Measurements from ENCODE around the gene ZNF367. TPM values are rescaled to one million over a fixed set of nuclear protein-coding genes. Genes with fewer than 3 reads are reported as not detected.
A peak's percentile ranks its signal among the peaks of the same experiment; 100 is the strongest.

The ZNF367 gene
- total and polyA plus RNA-seq, 2 experiments from 2014 or later, result 2.5 to 12.3 TPM

GRCh38 chr9:96345551-96345950 is 72.6 kb downstream of the ZNF367 start:
- Mint-ChIP-seq H3K9me3 (no peaks in the 10 kb centered on the region; the same call in 2 of the 3 replicates), H3K4me1 (peaks cover 41% of the 10 kb centered on the region), H3K27ac (peak overlapping the region; percentile 51; the same call in 1 of the 2 replicates), H3K36me3 (ENCODE audit: low read depth) (peaks cover 16% of the 10 kb centered on the region), H3K4me3 (no peak overlapping the region), H3K27me3 (ENCODE audit: insufficient read depth, low read depth, poor library complexity) (no peaks in the 10 kb centered on the region)
- peak overlapping the region; percentile 84; the same call in 1 of the 2 replicates for H2AFZ ChIP-seq
- H3K36me3 ChIP-seq (ENCODE audit: insufficient read depth), result no peaks in the 10 kb centered on the region
- no peaks in the 10 kb centered on the region for H3K27me3 ChIP-seq (ENCODE audit: insufficient read depth)
- DNase-seq (ENCODE audit: low spot score) (no peak), ATAC-seq (peak; percentile 44)
- H3K4me2 ChIP-seq, result peak overlapping the region; percentile 58
- no peaks in the 10 kb centered on the region for H4K20me1 ChIP-seq (replicated peaks; ENCODE audit: insufficient read depth)
- H3K4me3 ChIP-seq, result no peak overlapping the region
- peak overlapping the region; percentile 72; the same call in 1 of the 2 replicates for H3K27ac ChIP-seq (ENCODE audit: low read depth)
- no peaks in the 10 kb centered on the region for H3K9me2 ChIP-seq (ENCODE audit: insufficient read depth)
- TF ChIP-seq NANOG (IDR thresholded peaks at IDR 0.05; ENCODE audit: borderline replicate concordance) (no peak), CTCF (conservative IDR thresholded peaks at IDR 0.05; ENCODE audit: low read depth in 2 of 2) (no peak), EZH2 (IDR thresholded peaks at IDR 0.05; ENCODE audit: low read depth, unreplicated experiment) (no peak), EZH2phosphoT487 (IDR thresholded peaks at IDR 0.05; ENCODE audit: unreplicated experiment) (no peak), JUNB (IDR thresholded peaks at IDR 0.05; ENCODE audit: unreplicated experiment) (no peak), STAT1 (IDR thresholded peaks at IDR 0.05; ENCODE audit: unreplicated experiment) (no peak), ETS1 (IDR thresholded peaks at IDR 0.05) (no peak), ZNF331 (CRISPR knock-in tag; IDR thresholded peaks at IDR 0.05; ENCODE audit: low read depth) (no peak), ZNF462 (CRISPR knock-in tag; IDR thresholded peaks at IDR 0.05) (no peak), REST (IDR thresholded peaks at IDR 0.05; ENCODE audit: unreplicated experiment) (no peak), ZNF114 (CRISPR knock-in tag; IDR thresholded peaks at IDR 0.05) (no peak), POLR2AphosphoS5 (IDR thresholded peaks at IDR 0.05; ENCODE audit: low read depth) (no peak), CREB1 (CRISPR knock-in tag; IDR thresholded peaks at IDR 0.05; ENCODE audit: low read depth) (no peak)
- peaks cover 44% of the 10 kb centered on the region for H3K4me1 ChIP-seq (ENCODE audit: insufficient read depth)
- H3F3A ChIP-seq (replicated peaks; ENCODE audit: low read depth), result 0 out of 2 replicates have a peak, but pooled peaks cover 5% of the 10 kb centered on the region
- no peaks in the 10 kb centered on the region for H3K79me2 ChIP-seq (replicated peaks; ENCODE audit: insufficient read depth)
